ENCODE data around the gene TBC1D14. TPM values are rescaled to one million over a fixed set of nuclear protein-coding genes. Genes with fewer than 3 reads are reported as not detected.

Gene TBC1D14
- total RNA-seq, 4 donors from 2014 or later: 39.0 to 48.4 (median 43.7) TPM

DNA sequence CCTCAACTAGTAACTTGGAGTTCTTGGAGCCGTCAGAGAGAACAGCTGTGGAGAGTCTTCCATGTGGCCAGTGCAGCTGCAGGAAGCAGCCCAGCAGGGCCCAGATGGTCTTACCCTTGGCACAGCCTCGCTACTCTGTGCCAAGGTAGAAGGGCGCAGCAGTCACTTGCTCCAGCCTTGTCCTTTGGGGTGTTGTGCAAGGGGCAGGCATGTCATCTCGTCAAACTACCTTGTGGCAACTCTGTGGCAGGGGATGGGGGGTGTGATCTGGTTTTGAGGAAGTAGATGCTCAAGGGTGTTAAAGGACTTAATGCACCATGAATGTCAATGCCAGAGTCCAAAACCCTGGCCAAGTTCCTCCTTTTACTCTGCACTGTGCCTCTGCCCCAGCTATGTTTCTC, 34.2 kb upstream of the TBC1D14 start:
- TF ChIP-seq, protein P1, sequence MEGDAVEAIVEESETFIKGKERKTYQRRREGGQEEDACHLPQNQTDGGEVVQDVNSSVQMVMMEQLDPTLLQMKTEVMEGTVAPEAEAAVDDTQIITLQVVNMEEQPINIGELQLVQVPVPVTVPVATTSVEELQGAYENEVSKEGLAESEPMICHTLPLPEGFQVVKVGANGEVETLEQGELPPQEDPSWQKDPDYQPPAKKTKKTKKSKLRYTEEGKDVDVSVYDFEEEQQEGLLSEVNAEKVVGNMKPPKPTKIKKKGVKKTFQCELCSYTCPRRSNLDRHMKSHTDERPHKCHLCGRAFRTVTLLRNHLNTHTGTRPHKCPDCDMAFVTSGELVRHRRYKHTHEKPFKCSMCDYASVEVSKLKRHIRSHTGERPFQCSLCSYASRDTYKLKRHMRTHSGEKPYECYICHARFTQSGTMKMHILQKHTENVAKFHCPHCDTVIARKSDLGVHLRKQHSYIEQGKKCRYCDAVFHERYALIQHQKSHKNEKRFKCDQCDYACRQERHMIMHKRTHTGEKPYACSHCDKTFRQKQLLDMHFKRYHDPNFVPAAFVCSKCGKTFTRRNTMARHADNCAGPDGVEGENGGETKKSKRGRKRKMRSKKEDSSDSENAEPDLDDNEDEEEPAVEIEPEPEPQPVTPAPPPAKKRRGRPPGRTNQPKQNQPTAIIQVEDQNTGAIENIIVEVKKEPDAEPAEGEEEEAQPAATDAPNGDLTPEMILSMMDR (IDR thresholded peaks at IDR 0.05; ENCODE audit: low read depth): no peak

DNA sequence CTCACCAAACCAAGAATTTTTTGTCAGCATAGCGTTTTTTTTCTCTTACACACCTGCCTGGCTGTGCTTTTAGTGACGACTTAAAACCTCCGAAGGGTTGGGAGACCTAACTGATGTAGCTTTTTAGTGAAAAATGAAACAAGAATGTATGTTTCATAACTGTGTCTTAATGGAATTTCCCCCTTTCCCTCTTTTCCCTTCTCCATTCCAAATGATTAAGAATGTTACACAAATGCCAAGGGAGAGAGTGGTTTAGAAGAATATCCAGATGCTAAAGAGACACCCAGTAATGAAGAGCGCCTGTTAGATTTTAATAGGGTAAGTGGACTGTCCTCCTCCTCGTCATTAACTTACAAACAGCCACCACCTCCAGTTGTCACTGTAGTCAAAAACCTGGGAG, 33.2 kb upstream of the TBC1D14 start:
- TF ChIP-seq, protein P1 (IDR thresholded peaks at IDR 0.05; ENCODE audit: low read depth): no peak

DNA sequence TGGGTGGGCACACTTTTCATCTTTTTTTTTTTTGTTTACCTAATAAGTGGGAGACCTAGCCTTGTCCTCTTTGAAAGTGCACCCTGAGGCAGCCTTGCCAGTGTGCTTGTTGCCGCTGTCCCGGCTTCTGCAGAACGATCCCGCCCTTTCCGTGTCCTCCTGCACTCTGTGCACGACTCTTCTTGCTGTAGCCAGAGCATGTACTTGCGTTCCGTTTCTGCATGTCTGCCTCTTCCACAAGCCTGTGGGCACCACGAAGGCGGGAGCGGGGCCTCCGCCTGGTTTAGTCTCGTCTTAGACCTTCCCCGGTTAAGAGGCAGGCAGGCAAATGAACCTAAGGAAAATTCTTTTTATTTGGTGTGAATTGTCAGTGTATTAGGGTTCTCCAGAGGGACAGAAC, 32.6 kb upstream of the TBC1D14 start:
- TF ChIP-seq, protein P1 (IDR thresholded peaks at IDR 0.05; ENCODE audit: low read depth): no peak

DNA sequence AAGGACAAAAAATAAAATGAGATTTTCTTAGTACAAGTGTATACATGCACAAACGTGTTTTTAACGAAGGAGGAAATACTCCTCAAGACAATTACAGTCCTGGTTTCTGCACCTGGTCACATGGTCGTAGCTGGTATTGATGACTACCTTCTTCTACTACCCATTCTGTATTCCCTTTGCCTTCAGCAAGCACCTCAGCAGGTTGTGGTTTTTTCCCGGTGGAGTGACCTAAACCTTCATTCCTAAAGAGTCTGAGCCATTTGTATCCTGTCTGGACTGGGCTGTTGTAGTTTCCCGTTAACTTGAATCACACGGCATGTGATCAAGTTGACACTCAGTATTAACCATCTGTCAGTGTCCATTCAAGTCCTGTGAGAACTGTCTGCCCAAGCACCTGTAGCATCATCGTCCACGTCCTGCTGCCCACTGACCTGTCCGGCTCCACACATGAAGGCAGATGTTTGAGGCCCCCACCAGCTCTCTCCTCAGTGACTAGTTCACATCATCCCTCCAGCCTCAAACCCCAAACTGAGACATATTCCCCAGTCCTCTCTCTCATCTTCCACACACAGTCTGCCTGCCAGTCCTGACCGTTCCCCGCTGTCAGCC, 31.1 kb upstream of the TBC1D14 start:
- TF ChIP-seq, protein P1 (IDR thresholded peaks at IDR 0.05; ENCODE audit: low read depth): no peak

DNA sequence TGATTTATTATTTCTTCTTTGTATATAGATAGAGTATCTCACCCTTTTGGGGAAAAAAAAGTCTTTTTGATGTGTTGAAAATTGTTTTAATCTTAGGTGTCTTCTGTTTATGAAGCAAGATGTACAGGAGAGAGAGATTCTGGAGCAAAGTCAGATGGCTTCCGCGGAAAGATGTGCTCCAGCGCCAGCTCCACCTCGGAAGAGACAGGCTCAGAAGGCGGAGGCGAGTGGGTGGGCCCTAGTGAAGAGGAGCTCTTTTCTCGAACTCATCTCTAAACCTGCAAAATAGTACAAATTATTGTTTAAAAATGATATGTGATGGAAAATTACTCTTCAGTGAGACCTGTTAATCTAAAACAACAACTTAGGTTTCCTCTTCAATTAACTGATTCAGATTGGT, 28.9 kb upstream of the TBC1D14 start:
- TF ChIP-seq, protein P1 (IDR thresholded peaks at IDR 0.05; ENCODE audit: low read depth): no peak

DNA sequence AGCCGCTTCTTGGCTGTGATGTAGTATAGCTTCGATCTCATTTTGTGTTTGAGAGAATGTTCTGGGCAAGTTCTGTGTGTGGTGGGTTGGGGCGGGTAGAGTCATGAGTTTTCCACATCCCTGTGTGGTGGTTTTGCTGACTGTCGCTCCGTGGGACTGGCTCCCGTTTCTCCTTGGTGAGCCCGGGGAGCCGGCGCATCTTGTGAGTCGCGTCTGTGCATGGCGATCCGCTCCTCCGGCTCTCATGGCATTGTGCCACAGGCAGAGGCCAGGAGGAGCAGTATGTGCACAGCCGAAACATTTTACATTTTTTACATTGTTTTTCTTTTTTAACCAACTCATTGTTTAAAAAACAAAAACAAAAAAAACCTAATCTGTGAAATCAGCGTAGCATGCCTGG, 27.7 kb upstream of the TBC1D14 start:
- TF ChIP-seq, protein P1 (IDR thresholded peaks at IDR 0.05; ENCODE audit: low read depth): no peak

DNA sequence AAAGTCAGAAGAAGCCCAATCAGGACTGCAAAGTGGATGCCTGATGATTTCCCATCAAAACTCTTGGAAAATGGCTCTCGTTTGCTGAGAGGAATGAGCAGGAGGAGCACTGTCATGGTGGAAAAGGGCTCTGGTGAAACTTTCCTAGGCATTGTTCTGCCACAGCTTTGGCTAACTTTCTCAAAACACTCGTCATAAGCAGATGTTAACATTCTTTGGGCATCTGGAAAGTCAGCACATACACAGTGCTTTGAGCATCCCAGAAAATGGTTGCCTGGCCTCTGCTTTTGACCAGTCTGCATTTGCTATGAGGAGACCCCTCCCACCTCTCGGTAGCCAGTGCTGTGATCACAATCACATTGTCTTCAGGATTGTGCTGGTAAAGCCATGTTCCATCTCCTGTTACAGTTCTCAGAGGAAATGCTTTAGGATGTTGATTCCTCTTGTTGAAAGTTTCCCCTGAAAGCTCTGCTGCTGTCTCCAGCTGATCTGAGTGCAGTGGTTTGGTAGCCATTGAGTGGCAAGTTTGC, 25.2 kb upstream of the TBC1D14 start:
- TF ChIP-seq, protein P1 (IDR thresholded peaks at IDR 0.05; ENCODE audit: low read depth): no peak

Data from subcutaneous adipose tissue (tissue), 4 donors.